Mesendoderm (in vitro differentiated cells): ENCODE results near the gene NPIPA5.
"Not testable (repeated sequence)": the region's sequence is repeated elsewhere in the genome, so short reads cannot be mapped to it uniquely, and the experiment has no call there.

Experiments
- DNase-seq: peaks from one replicate; pipeline ENCODE4 v3.0.0; 2013
- H2AK5ac ChIP-seq: 2 replicates; pipeline ENCODE4 v1.6.1; 2013; ENCODE audit warnings: low read length, inconsistent platforms
- H2BK120ac ChIP-seq: 2 replicates; pipeline ENCODE4 v1.6.1; 2013; ENCODE audit warnings: low read depth, mild to moderate bottlenecking, low read length, moderate library complexity, mixed read lengths
- H2BK15ac ChIP-seq: replicated peaks from 2 replicates; pipeline ENCODE4 v1.6.1; 2013; ENCODE audit warnings: low read depth, mild to moderate bottlenecking, moderate library complexity
- H2BK5ac ChIP-seq: 2 replicates; pipeline ENCODE4 v1.6.1; 2013; ENCODE audit warnings: low read length, inconsistent platforms
- H3K18ac ChIP-seq: 2 replicates; pipeline ENCODE4 v1.6.1; 2013; ENCODE audit warnings: mild to moderate bottlenecking, low read length, mixed read lengths
- H3K23ac ChIP-seq: one replicate; pipeline ENCODE4 v1.6.1; 2013; ENCODE audit warnings: low read length
- H3K27ac ChIP-seq: 2 replicates; pipeline ENCODE4 v1.5.1; 2013; ENCODE audit warnings: low read depth, mild to moderate bottlenecking, inconsistent platforms, low read length, moderate library complexity
- H3K27me3 ChIP-seq: 2 replicates; pipeline ENCODE4 v1.6.1; 2013; ENCODE audit warnings: low read length, control low read depth, mild to moderate bottlenecking, inconsistent platforms; ENCODE audit not compliant: insufficient read depth, poor library complexity
- H3K36me3 ChIP-seq: 2 replicates; pipeline ENCODE4 v1.6.1; 2013; ENCODE audit warnings: low read length, inconsistent platforms; ENCODE audit not compliant: control insufficient read depth, insufficient read depth
- H3K4ac ChIP-seq: one replicate; pipeline ENCODE4 v1.6.1; 2013; ENCODE audit warnings: low read depth, mild to moderate bottlenecking, low read length, moderate library complexity
- H3K4me1 ChIP-seq: 2 replicates; pipeline ENCODE4 v1.6.1; 2013; ENCODE audit warnings: low read depth, low read length, inconsistent platforms; ENCODE audit not compliant: control insufficient read depth
- H3K4me2 ChIP-seq: 2 replicates; pipeline ENCODE4 v1.6.1; 2013; ENCODE audit warnings: low read length
- H3K4me3 ChIP-seq: 2 replicates; pipeline ENCODE4 v1.5.1; 2013; ENCODE audit warnings: mild to moderate bottlenecking, low read length
- H3K56ac ChIP-seq: one replicate; pipeline ENCODE4 v1.6.1; 2013; ENCODE audit warnings: low read length
- H3K79me1 ChIP-seq: 2 replicates; pipeline ENCODE4 v1.6.1; 2013; ENCODE audit warnings: low read length, inconsistent platforms
- H3K79me2 ChIP-seq: 2 replicates; pipeline ENCODE4 v1.6.1; 2013; ENCODE audit warnings: mild to moderate bottlenecking, low read length; ENCODE audit not compliant: control insufficient read depth, insufficient read depth
- H3K9ac ChIP-seq: 2 replicates; pipeline ENCODE4 v1.6.1; 2013; ENCODE audit warnings: low read length, inconsistent platforms
- H4K5ac ChIP-seq: one replicate; pipeline ENCODE4 v1.6.1; 2013; ENCODE audit warnings: low read length
- H4K8ac ChIP-seq: one replicate; pipeline ENCODE4 v1.6.1; 2013; ENCODE audit warnings: low read depth, mild to moderate bottlenecking, control low read depth, low read length, moderate library complexity
- WGBS: extraction: QIAGEN DNeasy Blood & Tissue Kit; methylation state at CpG from one replicate; pipeline ENCODE4 v1.1.7; 2013; ENCODE audit warnings: low lambda C conversion rate, missing lambda C conversion rate; ENCODE audit not compliant: insufficient coverage; ENCODE audit errors: extremely low coverage; 5-methylcytosine and 5-hydroxymethylcytosine counted together

The NPIPA5 gene

DNA sequence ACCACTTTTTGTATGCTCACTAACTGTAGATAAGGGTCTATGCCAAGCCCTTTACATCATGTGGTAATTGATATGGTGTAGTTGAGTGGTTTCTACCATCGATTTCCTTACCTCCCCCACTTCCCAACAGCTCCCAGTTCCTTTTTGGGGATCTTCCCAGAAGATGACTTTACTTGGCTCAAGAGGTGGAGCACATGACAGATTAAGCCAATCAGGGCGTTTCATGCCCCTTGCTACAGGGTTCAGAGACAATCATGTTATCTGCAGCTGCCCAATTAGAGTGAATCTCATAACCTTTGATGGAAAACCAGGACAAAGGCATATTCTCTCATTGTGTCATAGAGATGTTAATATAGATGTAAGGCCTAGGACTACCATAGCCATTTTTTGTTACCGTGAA lies 40.1 kb upstream of the NPIPA5 start:
- no peak overlapping the region for H2BK120ac ChIP-seq
- no peaks in the 10 kb centered on the region for H3K4me1 ChIP-seq
- H3K23ac ChIP-seq = no peak overlapping the region
- no peak overlapping the region for H3K4me3 ChIP-seq
- no peaks in the 10 kb centered on the region for H3K79me2 ChIP-seq
- no peak overlapping the region for H3K56ac ChIP-seq
- no peak overlapping the region for H4K8ac ChIP-seq
- no peak overlapping the region for H3K18ac ChIP-seq
- H3K27me3 ChIP-seq = no peaks in the 10 kb centered on the region
- H3K4me2 ChIP-seq = no peak overlapping the region
- no peak overlapping the region for H2AK5ac ChIP-seq
- no peak for DNase-seq
- H3K79me1 ChIP-seq = no peaks in the 10 kb centered on the region
- H3K4ac ChIP-seq = no peak overlapping the region
- H4K5ac ChIP-seq = no peak overlapping the region
- H2BK15ac ChIP-seq = no peak overlapping the region
- H3K36me3 ChIP-seq = no peaks in the 10 kb centered on the region
- WGBS = no CpG with 5 or more reads among the region's 3 CpGs
- no peak overlapping the region for H3K9ac ChIP-seq
- no peak overlapping the region for H2BK5ac ChIP-seq
- no peak overlapping the region for H3K27ac ChIP-seq

DNA sequence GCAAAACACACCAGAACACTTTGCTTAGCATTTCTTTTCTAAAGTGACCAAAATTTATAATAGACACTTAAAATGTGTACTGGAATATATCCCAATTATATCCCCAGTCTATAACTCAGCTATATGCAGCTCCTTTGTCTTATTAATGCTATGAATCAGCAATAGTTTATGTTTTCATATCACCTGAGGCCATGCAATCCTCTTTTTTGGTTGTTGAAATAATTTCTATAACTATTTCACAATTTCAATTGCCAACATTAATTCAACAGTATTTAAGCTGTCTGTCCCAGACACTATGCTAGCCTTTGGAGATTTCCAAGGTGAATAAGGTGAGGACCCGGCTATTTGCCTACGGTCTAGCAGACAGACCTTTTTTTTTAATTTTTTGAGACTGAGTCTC lies 39.1 kb upstream of the NPIPA5 start:
- Histone ChIP-seq H3K79me2 (no peaks in the 10 kb centered on the region), H3K4me2 (no peak overlapping the region), H3K4me1 (no peaks in the 10 kb centered on the region)

DNA sequence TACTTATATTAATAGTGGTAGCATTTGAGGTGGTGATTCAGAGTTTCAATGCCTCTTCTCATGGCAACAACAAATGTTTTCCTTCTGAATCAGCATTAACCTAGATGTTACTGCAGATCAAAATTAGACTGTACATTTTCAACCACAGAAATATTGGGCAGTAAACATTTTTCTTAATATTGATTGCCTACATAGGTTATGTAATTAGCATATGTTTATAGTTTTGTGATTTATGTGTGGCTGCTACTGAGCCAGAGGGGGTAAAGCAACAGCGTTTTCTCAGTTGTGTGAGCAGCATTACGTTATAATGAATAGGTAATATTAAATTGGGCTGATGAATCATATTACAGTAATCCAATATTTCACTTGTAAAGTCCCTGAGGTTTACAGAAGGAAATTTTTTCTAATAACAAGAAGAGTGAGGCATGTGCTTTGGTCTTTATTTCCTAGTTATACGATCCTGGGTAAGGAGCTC lies 37.5 kb upstream of the NPIPA5 start:
- DNase-seq = no peak

More for the DNA sequence above, 39.1 kb upstream of the NPIPA5 start:
- H4K5ac ChIP-seq = no peak overlapping the region
- H3K23ac ChIP-seq = no peak overlapping the region
- H2BK5ac ChIP-seq = no peak overlapping the region
- H3K27ac ChIP-seq = no peak overlapping the region
- H3K4me3 ChIP-seq = no peak overlapping the region
- H3K18ac ChIP-seq = no peak overlapping the region
- H3K56ac ChIP-seq = no peak overlapping the region
- no peak overlapping the region for H2BK120ac ChIP-seq
- H2AK5ac ChIP-seq = no peak overlapping the region
- no peak overlapping the region for H2BK15ac ChIP-seq
- no CpG with 5 or more reads among the region's 2 CpGs for whole genome bisulfite sequencing
- H3K9ac ChIP-seq = no peak overlapping the region
- H3K4ac ChIP-seq = no peak overlapping the region
- no peaks in the 10 kb centered on the region for H3K27me3 ChIP-seq
- H4K8ac ChIP-seq = no peak overlapping the region
- no peaks in the 10 kb centered on the region for H3K79me1 ChIP-seq
- H3K36me3 ChIP-seq = no peaks in the 10 kb centered on the region
- DNase-seq = no peak

DNA sequence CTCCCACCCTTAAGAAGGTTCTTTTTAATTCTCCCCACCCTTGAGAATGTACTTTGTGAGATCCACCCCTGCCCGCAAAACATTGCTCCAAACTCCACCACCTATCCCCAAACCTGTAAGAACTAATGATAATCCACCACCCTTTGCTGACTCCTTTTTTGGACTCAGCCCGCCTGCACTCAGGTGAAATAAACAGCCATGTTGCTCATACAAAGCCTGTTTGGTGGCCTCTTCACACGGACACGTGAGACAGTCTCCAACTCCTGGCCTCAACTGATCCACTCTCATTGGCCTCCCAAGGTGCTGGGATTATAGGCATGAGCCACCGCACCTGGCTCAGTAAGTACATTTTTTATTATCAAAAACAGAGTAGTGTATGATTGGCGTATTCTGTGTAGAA lies 31.4 kb upstream of the NPIPA5 start:
- not testable (repeated sequence) for H2BK5ac ChIP-seq, H4K5ac ChIP-seq, H3K18ac ChIP-seq, H2BK15ac ChIP-seq, H2BK120ac ChIP-seq, H3K79me1 ChIP-seq, H3K27ac ChIP-seq, H3K9ac ChIP-seq, H3K4me1 ChIP-seq, H3K4me2 ChIP-seq, H3K27me3 ChIP-seq, H3K36me3 ChIP-seq, DNase-seq, H3K23ac ChIP-seq, H3K56ac ChIP-seq, H3K79me2 ChIP-seq, H2AK5ac ChIP-seq, H4K8ac ChIP-seq, H3K4ac ChIP-seq, H3K4me3 ChIP-seq
- no CpG with 5 or more reads among the region's 6 CpGs for WGBS

More for the DNA sequence above, 37.5 kb upstream of the NPIPA5 start:
- H3K9ac ChIP-seq = no peak overlapping the region
- no peaks in the 10 kb centered on the region for H3K4me1 ChIP-seq
- WGBS = no CpG with 5 or more reads among the region's 3 CpGs
- no peak overlapping the region for H2BK5ac ChIP-seq
- no peak overlapping the region for H4K8ac ChIP-seq
- H2BK15ac ChIP-seq = no peak overlapping the region
- H3K27me3 ChIP-seq = no peaks in the 10 kb centered on the region
- H3K4me3 ChIP-seq = no peak overlapping the region
- H3K23ac ChIP-seq = no peak overlapping the region
- no peak overlapping the region for H3K4ac ChIP-seq
- no peak overlapping the region for H2AK5ac ChIP-seq
- no peak overlapping the region for H3K4me2 ChIP-seq
- no peak overlapping the region for H3K56ac ChIP-seq
- H3K79me1 ChIP-seq = no peaks in the 10 kb centered on the region
- no peak overlapping the region for H3K27ac ChIP-seq
- no peak overlapping the region for H3K18ac ChIP-seq
- H3K36me3 ChIP-seq = no peaks in the 10 kb centered on the region
- H3K79me2 ChIP-seq = no peaks in the 10 kb centered on the region
- H2BK120ac ChIP-seq = no peak overlapping the region
- no peak overlapping the region for H4K5ac ChIP-seq

DNA sequence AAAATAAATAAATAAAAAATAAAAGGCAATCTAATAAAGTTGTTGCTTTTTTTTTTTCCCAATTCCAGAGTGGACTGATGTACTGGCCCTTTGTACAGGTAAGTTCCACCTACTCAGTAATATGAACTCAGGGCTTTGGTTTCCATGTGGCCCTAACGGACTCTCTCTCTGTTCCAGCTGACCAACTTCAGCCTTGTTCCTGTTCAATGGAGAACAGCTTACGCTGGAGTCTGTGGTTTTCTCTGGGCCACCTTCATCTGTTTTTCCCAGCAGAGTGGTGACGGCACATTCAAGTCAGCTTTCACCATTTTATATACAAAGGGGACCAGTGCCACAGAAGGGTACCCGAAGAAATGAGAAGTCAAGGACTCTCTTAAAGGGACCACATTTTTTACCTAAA lies 29.7 kb upstream of the NPIPA5 start:
- H3K9ac ChIP-seq, H3K4me1 ChIP-seq, H3K79me1 ChIP-seq, H3K36me3 ChIP-seq, H3K79me2 ChIP-seq, H2BK15ac ChIP-seq, H3K4me3 ChIP-seq, DNase-seq, H3K4ac ChIP-seq, H2BK5ac ChIP-seq, H3K56ac ChIP-seq, H3K18ac ChIP-seq, H3K27me3 ChIP-seq, H2BK120ac ChIP-seq, H3K27ac ChIP-seq, H4K8ac ChIP-seq, H3K23ac ChIP-seq, H4K5ac ChIP-seq, H3K4me2 ChIP-seq, H2AK5ac ChIP-seq: not testable (repeated sequence)
- no CpG with 5 or more reads among the region's 4 CpGs for whole genome bisulfite sequencing

DNA sequence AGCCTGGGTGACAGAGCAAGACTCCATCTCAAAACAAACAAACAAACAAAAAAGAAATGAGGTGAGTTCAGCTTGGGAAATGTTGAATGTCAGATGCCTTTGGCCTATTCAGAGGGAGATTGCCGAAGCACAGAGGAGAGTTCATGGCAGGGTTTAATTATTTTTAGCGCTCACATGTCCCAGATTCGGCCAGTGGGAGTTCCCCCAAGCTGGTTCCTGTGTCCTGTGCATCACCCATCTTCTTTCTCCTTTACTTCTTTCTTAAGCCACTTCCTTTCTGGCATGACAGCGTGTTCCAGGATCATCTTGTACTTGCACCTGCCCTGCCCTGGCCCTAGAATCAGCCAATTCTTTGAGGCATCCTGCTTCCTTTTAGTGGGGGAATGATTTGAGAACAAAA lies 26.7 kb upstream of the NPIPA5 start:
- H3K79me1 ChIP-seq = no peaks in the 10 kb centered on the region
- no peak overlapping the region for H3K4me2 ChIP-seq
- H3K23ac ChIP-seq = no peak overlapping the region
- H2BK15ac ChIP-seq = no peak overlapping the region
- DNase-seq = no peak
- no peak overlapping the region for H3K27ac ChIP-seq
- H2BK120ac ChIP-seq = no peak overlapping the region
- no CpG with 5 or more reads among the region's 4 CpGs for WGBS
- H4K8ac ChIP-seq = no peak overlapping the region
- H3K9ac ChIP-seq = no peak overlapping the region
- H3K4ac ChIP-seq = no peak overlapping the region
- no peak overlapping the region for H3K18ac ChIP-seq
- no peak overlapping the region for H3K4me3 ChIP-seq
- H3K36me3 ChIP-seq = no peaks in the 10 kb centered on the region
- no peaks in the 10 kb centered on the region for H3K4me1 ChIP-seq
- H3K79me2 ChIP-seq = no peaks in the 10 kb centered on the region
- no peak overlapping the region for H2AK5ac ChIP-seq
- no peaks in the 10 kb centered on the region for H3K27me3 ChIP-seq
- H3K56ac ChIP-seq = no peak overlapping the region
- H2BK5ac ChIP-seq = no peak overlapping the region
- no peak overlapping the region for H4K5ac ChIP-seq
